Activated T-cell treated with anti-CD3 and anti-CD28 coated beads for 48 hours (primary cell): ENCODE measurements around the gene MAGEF1.

Source experiments
- DNase-seq: peaks from one replicate; pipeline ENCODE4 v3.0.0-alpha.2; 2020; ENCODE audit warnings: low read depth

The MAGEF1 gene

GRCh38 chr3:184711493-184712247, at the start of gene MAGEF1:
MAGEF1 (minus strand) TSS chr3:184712064; CDS start chr3:184711821, 243 bp downstream.
- DNase-seq = peak; percentile 77

- DNase-seq = no peak
Observed at GRCh38 chr3:184761075-184761841, 49.4 kb upstream of the MAGEF1 start.

- DNase-seq = no peak
Observed at GRCh38 chr3:184760337-184761074, 48.6 kb upstream of the MAGEF1 start.

GRCh38 chr3:184759666-184760200, 47.9 kb upstream of the MAGEF1 start:
- DNase-seq = no peak

- DNase-seq = no peak
Observed at GRCh38 chr3:184758056-184758455, 46.2 kb upstream of the MAGEF1 start.

GRCh38 chr3:184757022-184757651, 45.3 kb upstream of the MAGEF1 start:
- DNase-seq = no peak

GRCh38 chr3:184756151-184757021, 44.5 kb upstream of the MAGEF1 start:
- DNase-seq = no peak

GRCh38 chr3:184755315-184755731, 43.5 kb upstream of the MAGEF1 start:
- no peak for DNase-seq

- no peak for DNase-seq
Observed at GRCh38 chr3:184752361-184752760, 40.5 kb upstream of the MAGEF1 start.

GRCh38 chr3:184751204-184752040, 39.6 kb upstream of the MAGEF1 start:
- DNase-seq = no peak

GRCh38 chr3:184750349-184751083, 38.7 kb upstream of the MAGEF1 start:
- DNase-seq = no peak

GRCh38 chr3:184749168-184749744, 37.4 kb upstream of the MAGEF1 start:
- no peak for DNase-seq

- no peak for DNase-seq
Observed at GRCh38 chr3:184748219-184749135, 36.6 kb upstream of the MAGEF1 start.

GRCh38 chr3:184746131-184747120, 34.6 kb upstream of the MAGEF1 start:
- DNase-seq = no peak

GRCh38 chr3:184745526-184745925, 33.7 kb upstream of the MAGEF1 start:
- no peak for DNase-seq

GRCh38 chr3:184743248-184743647, 31.4 kb upstream of the MAGEF1 start:
- no peak for DNase-seq
